ENCODE data around the gene ST8SIA6.
"Not testable (repeated sequence)": the region's sequence is repeated elsewhere in the genome, so short reads cannot be mapped to it uniquely, and the experiment has no call there.

The ST8SIA6 gene

GRCh38 chr10:17349717-17350116 lies 104.7 kb downstream of the ST8SIA6 start:
- DNase-seq (ENCODE audit: extremely low read depth in 1 of 2, low read depth in 1 of 2), result no peak

GRCh38 chr10:17348501-17349349 lies 105.7 kb downstream of the ST8SIA6 start:
- DNase-seq (ENCODE audit: extremely low read depth in 1 of 2, low read depth in 1 of 2), result no peak

- no peak for DNase-seq (ENCODE audit: extremely low read depth in 1 of 2, low read depth in 1 of 2)
These were observed 106.3 kb downstream of the ST8SIA6 start for GRCh38 chr10:17348011-17348500.

GRCh38 chr10:17344206-17344605 lies 110.2 kb downstream of the ST8SIA6 start:
- DNase-seq (ENCODE audit: extremely low read depth in 1 of 2, low read depth in 1 of 2), result no peak

- no peak for DNase-seq (ENCODE audit: extremely low read depth in 1 of 2, low read depth in 1 of 2)
These were observed 111.3 kb downstream of the ST8SIA6 start for GRCh38 chr10:17343118-17343517.

- DNase-seq (ENCODE audit: extremely low read depth in 1 of 2, low read depth in 1 of 2), result no peak
These were observed 114.1 kb downstream of the ST8SIA6 start for GRCh38 chr10:17340144-17340829.

GRCh38 chr10:17335065-17335464 lies 119.3 kb downstream of the ST8SIA6 start:
- no peak for DNase-seq (ENCODE audit: extremely low read depth in 1 of 2, low read depth in 1 of 2)

GRCh38 chr10:17330501-17330900 lies 123.9 kb downstream of the ST8SIA6 start:
- DNase-seq (ENCODE audit: extremely low read depth in 1 of 2, low read depth in 1 of 2), result no peak

- no peak for DNase-seq (ENCODE audit: extremely low read depth in 1 of 2, low read depth in 1 of 2)
These were observed 128.0 kb downstream of the ST8SIA6 start for GRCh38 chr10:17326377-17326776.

GRCh38 chr10:17321957-17322356 lies 132.4 kb downstream of the ST8SIA6 start:
- DNase-seq (ENCODE audit: extremely low read depth in 1 of 2, low read depth in 1 of 2), result not testable (repeated sequence)

GRCh38 chr10:17316488-17317170 lies 137.8 kb downstream of the ST8SIA6 start:
- DNase-seq (ENCODE audit: extremely low read depth in 1 of 2, low read depth in 1 of 2), result no peak

- DNase-seq (ENCODE audit: extremely low read depth in 1 of 2, low read depth in 1 of 2), result no peak
These were observed 145.0 kb downstream of the ST8SIA6 start for GRCh38 chr10:17309435-17309834.

- DNase-seq (ENCODE audit: extremely low read depth in 1 of 2, low read depth in 1 of 2), result no peak
These were observed 147.3 kb downstream of the ST8SIA6 start for GRCh38 chr10:17307123-17307522.

GRCh38 chr10:17292375-17292774 lies 162.0 kb downstream of the ST8SIA6 start:
- no peak for DNase-seq (ENCODE audit: extremely low read depth in 1 of 2, low read depth in 1 of 2)

GRCh38 chr10:17290226-17290625 lies 164.2 kb downstream of the ST8SIA6 start:
- no peak for DNase-seq (ENCODE audit: extremely low read depth in 1 of 2, low read depth in 1 of 2)

- DNase-seq (ENCODE audit: extremely low read depth in 1 of 2, low read depth in 1 of 2), result no peak
These were observed 164.6 kb downstream of the ST8SIA6 start for GRCh38 chr10:17289763-17290162.

GRCh38 chr10:17286562-17287550 lies 167.5 kb downstream of the ST8SIA6 start:
- no peak for DNase-seq (ENCODE audit: extremely low read depth in 1 of 2, low read depth in 1 of 2)

- no peak for DNase-seq (ENCODE audit: extremely low read depth in 1 of 2, low read depth in 1 of 2)
These were observed 172.1 kb downstream of the ST8SIA6 start for GRCh38 chr10:17282311-17282710.

GRCh38 chr10:17278607-17279240 lies 175.7 kb downstream of the ST8SIA6 start:
- DNase-seq (ENCODE audit: extremely low read depth in 1 of 2, low read depth in 1 of 2), result no peak

All from activated CD8-positive, alpha-beta memory T cell treated with anti-CD3 and anti-CD28 coated beads for 1 hour (primary cell).